Left ventricle myocardium inferior (tissue), 1 donor: ENCODE measurements around the gene NAV1. TPM values are rescaled to one million over a fixed set of nuclear protein-coding genes. Genes with fewer than 3 reads are reported as not detected.
"Not testable (repeated sequence)": the region's sequence is repeated elsewhere in the genome, so short reads cannot be mapped to it uniquely, and the experiment has no call there.

ENCODE experiments used
- DNase-seq: peaks from one replicate; pipeline ENCODE4 v3.0.0-alpha.2; 2020
- H3K27ac ChIP-seq: fragments of 200-600 bp; replicated peaks from 2 replicates; pipeline ENCODE4 v1.8.0; 2021
- H3K27me3 ChIP-seq: fragments of 200-600 bp; 2 replicates; pipeline ENCODE4 v1.8.0; 2021; ENCODE audit warnings: low read depth
- H3K36me3 ChIP-seq: fragments of 200-600 bp; 2 replicates; pipeline ENCODE4 v1.8.0; 2021
- H3K4me1 ChIP-seq: fragments of 200-600 bp; 2 replicates; pipeline ENCODE4 v1.8.0; 2021
- H3K4me3 ChIP-seq: fragments of 200-600 bp; 2 replicates; pipeline ENCODE4 v1.8.0; 2021; ENCODE audit warnings: mild to moderate bottlenecking, moderate library complexity
- H3K9me3 ChIP-seq: fragments of 200-600 bp; replicated peaks from 2 replicates; pipeline ENCODE4 v1.8.0; 2021
- intact Hi-C: fragments of 100-400 bp; cut with micrococcal nuclease; formaldehyde crosslinking; loops from one replicate; pipeline ENCODE4 v1.11.0; 2022
- total RNA-seq: library from RNA; stranded (reverse); fragmentation: NEBNext Ultra II Directional; extraction: Animal tissue kit (Norgen Biotek cat#: 25700); gene quantifications from one replicate; pipeline ENCODE4 v1.2.1, GENCODE V29; 2021
- TF ChIP-seq, protein P1 (sequence below): fragments of 200-600 bp; IDR thresholded peaks from 2 replicates; pipeline ENCODE4 v1.8.0; 2021; ENCODE audit warnings: antibody characterized with exemption, mild to moderate bottlenecking, borderline replicate concordance
- donor health status: DM: no; HTN: yes; CAD: no; lungs with severe emphysema.

Gene NAV1
- total RNA-seq, 1 donor from 2014 or later: 74.8 TPM

DNA sequence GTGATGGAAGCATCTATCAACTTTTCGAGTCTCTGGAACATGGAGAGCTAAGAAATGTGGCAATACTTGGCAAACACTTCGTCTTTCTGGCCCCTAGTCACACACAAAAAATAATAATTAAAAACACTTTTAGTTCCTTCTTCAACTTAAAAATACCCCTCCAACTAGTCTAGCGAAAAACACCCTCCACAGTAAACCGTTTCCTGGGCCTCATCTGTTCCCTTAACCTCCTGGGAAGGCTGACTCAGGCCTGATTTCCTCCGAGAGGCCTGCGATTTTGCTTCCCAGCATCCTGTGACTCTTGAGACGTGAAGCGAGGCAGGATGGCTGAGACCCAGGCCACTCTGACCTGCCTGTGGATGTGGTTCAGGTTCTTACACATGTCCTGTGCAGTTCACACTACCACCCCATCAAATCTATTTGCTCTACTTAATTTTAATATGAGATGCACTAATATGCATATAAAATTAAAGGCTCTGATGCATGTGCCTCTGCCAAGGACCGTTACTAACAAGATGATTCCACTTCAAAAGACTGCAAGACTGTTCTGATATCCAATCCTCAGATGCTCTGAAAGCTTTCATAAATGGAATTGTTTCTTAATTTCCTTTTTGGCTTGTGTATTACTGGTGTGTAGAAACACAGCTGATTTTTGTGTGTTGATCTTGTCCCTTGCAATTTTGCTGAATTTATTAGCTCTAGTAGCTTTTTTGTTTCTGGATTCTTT, 3.5 kb downstream of the NAV1 start:
- H3K27ac ChIP-seq: peak overlapping the region; percentile 91
- H3K4me3 ChIP-seq: peak overlapping the region; percentile 13
- peak; percentile 34 for DNase-seq
- intact Hi-C loops: no loop called here
- no peaks in the 10 kb centered on the region for H3K36me3 ChIP-seq
- TF ChIP-seq, protein P1, sequence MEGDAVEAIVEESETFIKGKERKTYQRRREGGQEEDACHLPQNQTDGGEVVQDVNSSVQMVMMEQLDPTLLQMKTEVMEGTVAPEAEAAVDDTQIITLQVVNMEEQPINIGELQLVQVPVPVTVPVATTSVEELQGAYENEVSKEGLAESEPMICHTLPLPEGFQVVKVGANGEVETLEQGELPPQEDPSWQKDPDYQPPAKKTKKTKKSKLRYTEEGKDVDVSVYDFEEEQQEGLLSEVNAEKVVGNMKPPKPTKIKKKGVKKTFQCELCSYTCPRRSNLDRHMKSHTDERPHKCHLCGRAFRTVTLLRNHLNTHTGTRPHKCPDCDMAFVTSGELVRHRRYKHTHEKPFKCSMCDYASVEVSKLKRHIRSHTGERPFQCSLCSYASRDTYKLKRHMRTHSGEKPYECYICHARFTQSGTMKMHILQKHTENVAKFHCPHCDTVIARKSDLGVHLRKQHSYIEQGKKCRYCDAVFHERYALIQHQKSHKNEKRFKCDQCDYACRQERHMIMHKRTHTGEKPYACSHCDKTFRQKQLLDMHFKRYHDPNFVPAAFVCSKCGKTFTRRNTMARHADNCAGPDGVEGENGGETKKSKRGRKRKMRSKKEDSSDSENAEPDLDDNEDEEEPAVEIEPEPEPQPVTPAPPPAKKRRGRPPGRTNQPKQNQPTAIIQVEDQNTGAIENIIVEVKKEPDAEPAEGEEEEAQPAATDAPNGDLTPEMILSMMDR: no peak
- no peaks in the 10 kb centered on the region for H3K27me3 ChIP-seq
- H3K4me1 ChIP-seq: peaks cover 73% of the 10 kb centered on the region
- H3K9me3 ChIP-seq: no peaks in the 10 kb centered on the region

DNA sequence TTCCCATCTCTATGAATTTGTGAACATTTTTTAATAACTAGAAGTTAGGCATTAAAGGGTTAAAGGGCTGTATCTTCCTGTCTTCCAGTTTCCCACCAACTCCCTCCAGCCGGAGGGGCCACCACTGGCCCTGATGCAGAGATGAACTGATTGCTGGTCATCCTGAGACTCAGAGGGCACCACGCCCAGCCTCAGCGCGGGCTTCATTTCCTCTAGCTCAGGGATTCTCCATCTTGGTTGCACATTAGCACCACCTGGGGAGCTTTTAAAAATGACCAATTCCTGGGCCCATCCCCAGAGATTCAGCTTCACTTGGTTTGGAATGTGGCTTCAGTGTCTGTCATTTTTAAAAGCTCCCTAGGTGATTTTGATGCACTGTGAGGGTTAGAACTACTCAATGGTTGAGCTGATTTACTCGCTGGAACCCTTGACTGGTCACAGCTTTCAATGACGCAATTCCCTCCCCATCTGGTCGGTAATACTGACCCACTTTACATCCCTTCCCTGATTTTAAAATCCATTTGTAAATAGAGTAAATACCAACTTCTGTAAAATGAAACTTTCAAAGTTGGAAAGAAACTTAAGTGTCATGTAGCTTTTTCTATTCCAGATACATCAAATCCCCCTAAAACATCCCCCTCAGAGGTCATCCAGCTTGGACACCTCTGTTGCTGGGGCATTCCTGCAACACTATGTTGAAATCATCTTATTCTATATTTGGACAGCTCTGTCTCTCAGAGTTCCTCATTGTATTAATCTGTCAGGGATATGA, 5.1 kb downstream of the NAV1 start:
- Histone ChIP-seq H3K9me3 (no peaks in the 10 kb centered on the region), H3K4me3 (no peak overlapping the region), H3K27me3 (no peaks in the 10 kb centered on the region), H3K4me1 (peaks cover 66% of the 10 kb centered on the region), H3K27ac (peak overlapping the region; percentile 91), H3K36me3 (no peaks in the 10 kb centered on the region)
- DNase-seq: no peak
- TF ChIP-seq, protein P1: no peak
- intact Hi-C loops: no loop called here

DNA sequence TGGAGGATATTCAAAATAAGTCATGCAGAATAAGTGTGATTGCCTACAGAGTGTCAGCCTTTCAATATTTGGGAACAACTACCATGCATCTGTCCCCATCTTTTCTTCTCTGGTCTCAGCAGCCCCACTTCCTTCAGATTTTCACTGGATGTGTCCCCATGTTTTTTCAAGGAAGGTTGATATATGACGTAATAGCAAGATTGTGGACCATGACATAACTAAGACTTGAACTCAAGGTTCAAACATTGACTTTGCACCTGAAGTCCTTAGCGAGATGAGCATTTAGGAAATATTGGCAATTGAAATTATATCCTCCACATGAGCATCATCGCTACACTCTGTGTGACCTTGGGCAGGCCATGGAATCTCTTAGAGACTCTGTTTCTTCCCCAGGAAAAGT, 5.8 kb downstream of the NAV1 start:
- Histone ChIP-seq H3K4me3 (no peak overlapping the region), H3K36me3 (no peaks in the 10 kb centered on the region), H3K9me3 (no peaks in the 10 kb centered on the region), H3K27ac (no peak overlapping the region), H3K27me3 (no peaks in the 10 kb centered on the region), H3K4me1 (peaks cover 64% of the 10 kb centered on the region)
- intact Hi-C loops: no loop called here
- no peak for DNase-seq
- TF ChIP-seq, protein P1: no peak

DNA sequence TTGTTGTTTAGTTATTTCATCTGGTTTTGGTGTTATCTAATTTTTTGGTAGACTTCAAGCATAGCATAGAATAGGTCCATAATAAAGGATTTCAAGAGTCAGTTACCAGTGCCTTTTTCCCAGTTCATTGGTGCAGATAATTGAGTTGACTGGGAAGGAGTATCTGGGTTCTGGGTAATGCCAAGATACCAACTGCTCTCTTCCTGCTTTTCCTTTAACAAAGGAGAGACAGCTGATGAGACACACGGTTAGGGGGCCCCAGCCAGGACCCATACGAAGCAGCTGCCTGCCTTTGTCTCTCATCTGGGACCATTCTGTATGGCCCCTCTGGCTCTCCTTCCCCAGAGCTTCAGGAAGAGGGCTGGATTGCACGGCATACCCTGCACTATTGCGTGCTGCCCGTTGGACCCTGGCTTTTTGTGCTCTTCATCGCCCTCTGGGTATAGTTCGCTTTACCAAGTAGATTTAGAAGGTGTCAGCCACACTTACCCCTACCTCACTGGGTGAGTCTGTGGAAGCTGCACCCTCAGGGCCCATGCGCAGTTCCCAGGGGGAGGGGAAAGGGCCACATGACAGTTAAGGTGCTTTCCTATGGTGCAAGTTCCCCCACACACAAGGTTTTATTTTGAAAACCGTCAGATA, 7.0 kb downstream of the NAV1 start:
- TF ChIP-seq, protein P1: no peak
- intact Hi-C loops: no loop called here
- Histone ChIP-seq H3K9me3 (no peaks in the 10 kb centered on the region), H3K4me1 (peaks cover 51% of the 10 kb centered on the region), H3K27me3 (no peaks in the 10 kb centered on the region), H3K27ac (no peak overlapping the region), H3K36me3 (no peaks in the 10 kb centered on the region), H3K4me3 (no peak overlapping the region)
- DNase-seq: no peak

DNA sequence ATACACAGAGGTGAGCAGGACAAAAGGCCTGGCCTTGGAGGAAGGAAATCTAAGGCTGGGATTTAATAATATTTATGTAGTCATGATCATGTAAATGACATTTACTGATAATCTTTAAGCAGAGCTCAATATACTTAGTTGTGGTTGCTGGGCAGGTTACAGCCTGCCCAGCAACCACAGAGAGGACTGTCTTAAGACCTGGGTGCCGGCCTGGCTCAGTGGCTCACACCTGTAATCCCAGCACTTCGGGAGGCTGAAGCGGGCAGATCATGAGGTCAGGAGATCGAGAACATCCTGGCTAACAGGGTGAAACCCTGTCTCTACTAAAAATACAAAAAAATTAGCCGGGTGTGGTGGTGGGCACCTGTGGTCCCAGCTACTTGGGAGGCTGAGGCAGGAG, 10.6 kb downstream of the NAV1 start:
- H3K27ac ChIP-seq, DNase-seq, H3K9me3 ChIP-seq, H3K36me3 ChIP-seq, H3K27me3 ChIP-seq, H3K4me3 ChIP-seq, intact Hi-C loops: not testable (repeated sequence)
- peaks cover 45% of the 10 kb centered on the region for H3K4me1 ChIP-seq

DNA sequence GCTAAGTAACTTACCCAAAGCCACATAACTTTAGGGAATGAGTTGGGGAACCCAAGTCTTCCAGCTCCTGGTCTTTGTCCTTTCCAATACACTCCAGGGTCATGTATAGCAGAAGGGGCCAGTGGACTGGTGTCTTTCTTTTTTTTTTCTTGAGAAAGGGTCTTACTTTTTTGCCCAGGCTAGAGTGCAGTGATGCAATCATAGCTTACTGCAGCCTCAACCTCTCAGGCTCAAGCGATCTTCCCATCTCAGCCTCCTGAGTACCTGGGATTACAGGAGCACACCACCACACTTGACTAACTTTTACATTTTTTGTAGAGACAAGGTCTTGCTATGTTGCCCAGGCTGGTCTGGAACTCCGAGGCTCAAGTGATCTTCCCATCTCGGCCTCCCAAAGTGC, 12.2 kb downstream of the NAV1 start:
- Histone ChIP-seq H3K27ac (no peak overlapping the region), H3K36me3 (no peaks in the 10 kb centered on the region), H3K4me3 (no peak overlapping the region), H3K27me3 (no peaks in the 10 kb centered on the region), H3K9me3 (no peaks in the 10 kb centered on the region), H3K4me1 (peaks cover 58% of the 10 kb centered on the region)
- DNase-seq: no peak
- TF ChIP-seq, protein P1: no peak
- intact Hi-C loops: no loop called here
